Choroid plexus epithelial cell (primary cell): Measurements from ENCODE around the gene ATP6V0B.

Experiments
- DNase-seq: peaks from one replicate; pipeline ENCODE4 v3.0.0-alpha.2; 2010; ENCODE audit warnings: low read depth
- H3K4me3 ChIP-seq: 2 replicates; pipeline ENCODE4 v1.5.1; 2011; ENCODE audit warnings: low read depth, mild to moderate bottlenecking, control low read depth, low read length, moderate library complexity
- TF ChIP-seq, protein P1 (sequence below): conservative IDR thresholded peaks from 2 replicates; pipeline ENCODE4 v1.5.1; 2011; ENCODE audit warnings: low read depth, mild to moderate bottlenecking, control low read depth, inconsistent platforms, low read length, moderate library complexity

The ATP6V0B gene

DNA sequence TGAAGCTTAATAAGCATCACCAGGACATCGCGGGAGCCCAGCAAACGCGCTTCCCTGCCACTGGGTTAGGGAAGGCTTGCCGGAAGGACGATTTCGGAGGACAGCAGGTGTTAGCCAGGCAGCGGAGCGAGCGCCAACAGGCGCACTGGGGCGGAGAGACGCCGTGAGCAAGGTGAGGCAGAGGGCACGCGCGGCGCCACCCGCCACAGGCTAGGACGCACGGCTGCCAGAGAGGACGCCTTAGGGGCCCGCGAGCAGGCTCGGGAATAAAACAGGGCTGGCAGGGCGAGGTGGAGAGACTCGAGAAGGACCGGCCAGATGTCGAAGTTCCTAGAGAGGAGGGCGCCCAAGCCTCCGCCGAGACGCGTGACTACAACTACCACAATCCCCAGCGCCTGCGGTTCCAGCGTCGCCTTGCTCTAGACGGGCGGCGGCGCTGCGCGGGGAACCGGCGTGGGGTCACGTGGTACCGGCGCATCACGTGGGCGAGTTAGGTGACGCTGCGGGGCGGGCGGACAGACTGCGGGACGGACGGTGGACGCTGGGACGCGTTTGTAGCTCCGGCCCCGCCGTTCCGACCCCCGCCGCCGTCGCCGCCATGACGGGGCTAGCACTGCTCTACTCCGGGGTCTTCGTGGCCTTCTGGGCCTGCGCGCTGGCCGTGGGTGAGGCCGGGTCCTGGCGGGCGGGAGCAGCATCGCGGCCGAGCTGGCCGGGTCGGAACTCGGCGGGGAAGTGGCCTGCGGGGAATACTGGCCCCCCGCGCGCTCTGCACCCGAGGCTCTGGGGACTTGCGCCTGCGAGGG lies at the start of gene ATP6V0B:
Gene ATP6V0B (plus strand): TSS at position 518 of the 806 bp plus-strand sequence. CDS start 81 bp downstream, at position 599.
- TF ChIP-seq, protein P1, sequence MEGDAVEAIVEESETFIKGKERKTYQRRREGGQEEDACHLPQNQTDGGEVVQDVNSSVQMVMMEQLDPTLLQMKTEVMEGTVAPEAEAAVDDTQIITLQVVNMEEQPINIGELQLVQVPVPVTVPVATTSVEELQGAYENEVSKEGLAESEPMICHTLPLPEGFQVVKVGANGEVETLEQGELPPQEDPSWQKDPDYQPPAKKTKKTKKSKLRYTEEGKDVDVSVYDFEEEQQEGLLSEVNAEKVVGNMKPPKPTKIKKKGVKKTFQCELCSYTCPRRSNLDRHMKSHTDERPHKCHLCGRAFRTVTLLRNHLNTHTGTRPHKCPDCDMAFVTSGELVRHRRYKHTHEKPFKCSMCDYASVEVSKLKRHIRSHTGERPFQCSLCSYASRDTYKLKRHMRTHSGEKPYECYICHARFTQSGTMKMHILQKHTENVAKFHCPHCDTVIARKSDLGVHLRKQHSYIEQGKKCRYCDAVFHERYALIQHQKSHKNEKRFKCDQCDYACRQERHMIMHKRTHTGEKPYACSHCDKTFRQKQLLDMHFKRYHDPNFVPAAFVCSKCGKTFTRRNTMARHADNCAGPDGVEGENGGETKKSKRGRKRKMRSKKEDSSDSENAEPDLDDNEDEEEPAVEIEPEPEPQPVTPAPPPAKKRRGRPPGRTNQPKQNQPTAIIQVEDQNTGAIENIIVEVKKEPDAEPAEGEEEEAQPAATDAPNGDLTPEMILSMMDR = no peak
- DNase-seq = peak; percentile 95
- H3K4me3 ChIP-seq = peak within 1 kb of the TSS; percentile 97

DNA sequence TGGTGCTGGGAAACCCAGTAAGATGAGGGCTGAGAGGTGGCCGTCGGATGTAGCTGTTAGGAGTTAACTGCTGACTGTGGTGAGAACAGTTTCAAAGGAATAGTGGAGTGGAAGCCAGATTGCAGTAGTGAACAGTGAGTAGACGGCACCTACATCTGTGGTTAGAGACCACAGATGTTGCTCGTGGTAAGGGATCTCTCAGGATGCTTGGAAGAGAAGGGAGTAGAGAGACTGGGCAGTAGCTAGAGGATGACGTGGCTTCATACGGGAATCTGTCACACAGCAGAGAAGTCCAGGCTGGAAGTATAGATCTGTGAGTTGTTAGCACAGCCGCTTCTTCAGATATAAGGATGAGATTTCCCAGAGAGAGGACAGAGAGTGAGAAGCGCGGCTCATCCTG lies 48.9 kb upstream of the ATP6V0B start:
- H3K4me3 ChIP-seq = no peak overlapping the region
- TF ChIP-seq, protein P1 = no peak
- DNase-seq = no peak

DNA sequence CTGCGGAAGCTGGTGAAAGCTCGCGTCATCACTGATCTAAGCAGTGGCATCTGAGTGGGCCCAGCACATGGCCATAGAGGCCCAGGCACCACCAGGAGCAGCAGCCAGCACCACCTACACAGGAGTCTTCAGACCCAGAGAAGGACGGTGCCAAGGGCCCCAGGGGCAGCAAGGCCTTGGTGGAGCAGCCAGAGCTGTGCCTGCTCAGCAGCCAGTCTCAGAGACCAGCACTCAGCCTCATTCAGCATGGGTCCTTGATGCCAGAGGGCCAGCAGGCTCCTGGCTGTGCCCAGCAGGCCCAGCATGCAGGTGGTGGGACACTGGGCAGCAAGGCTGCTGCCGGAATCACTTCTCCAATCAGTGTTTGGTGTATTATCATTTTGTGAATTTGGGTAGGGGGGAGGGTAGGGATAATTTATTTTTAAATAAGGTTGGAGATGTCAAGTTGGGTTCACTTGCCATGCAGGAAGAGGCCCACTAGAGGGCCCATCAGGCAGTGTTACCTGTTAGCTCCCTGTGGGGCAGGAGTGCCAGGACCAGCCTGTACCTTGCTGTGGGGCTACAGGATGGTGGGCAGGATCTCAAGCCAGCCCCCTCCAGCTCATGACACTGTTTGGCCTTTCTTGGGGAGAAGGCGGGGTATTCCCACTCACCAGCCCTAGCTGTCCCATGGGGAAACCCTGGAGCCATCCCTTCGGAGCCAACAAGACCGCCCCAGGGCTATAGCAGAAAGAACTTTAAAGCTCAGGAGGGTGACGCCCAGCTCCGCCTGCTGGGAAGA lies 44.4 kb upstream of the ATP6V0B start:
- no peak for DNase-seq
- H3K4me3 ChIP-seq = no peak overlapping the region
- TF ChIP-seq, protein P1 = peak; percentile 52

DNA sequence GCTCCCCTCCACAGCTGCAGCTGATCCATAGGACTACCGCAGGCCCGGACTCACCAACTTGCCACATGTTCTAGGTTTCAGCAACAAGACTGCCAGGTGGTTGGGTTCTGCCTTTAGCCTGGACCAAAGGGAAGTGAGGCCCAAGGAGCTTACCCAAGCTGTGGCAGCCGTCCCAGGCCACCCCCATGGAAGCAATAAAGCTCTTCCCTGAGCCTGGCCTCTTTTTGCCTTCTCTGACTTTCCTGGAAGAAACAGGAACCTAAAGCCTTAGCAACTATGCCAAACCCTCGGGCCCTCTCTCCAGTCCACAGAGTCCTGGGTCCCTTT lies 43.8 kb upstream of the ATP6V0B start:
- TF ChIP-seq, protein P1 = no peak
- no peak overlapping the region for H3K4me3 ChIP-seq
- DNase-seq = no peak

DNA sequence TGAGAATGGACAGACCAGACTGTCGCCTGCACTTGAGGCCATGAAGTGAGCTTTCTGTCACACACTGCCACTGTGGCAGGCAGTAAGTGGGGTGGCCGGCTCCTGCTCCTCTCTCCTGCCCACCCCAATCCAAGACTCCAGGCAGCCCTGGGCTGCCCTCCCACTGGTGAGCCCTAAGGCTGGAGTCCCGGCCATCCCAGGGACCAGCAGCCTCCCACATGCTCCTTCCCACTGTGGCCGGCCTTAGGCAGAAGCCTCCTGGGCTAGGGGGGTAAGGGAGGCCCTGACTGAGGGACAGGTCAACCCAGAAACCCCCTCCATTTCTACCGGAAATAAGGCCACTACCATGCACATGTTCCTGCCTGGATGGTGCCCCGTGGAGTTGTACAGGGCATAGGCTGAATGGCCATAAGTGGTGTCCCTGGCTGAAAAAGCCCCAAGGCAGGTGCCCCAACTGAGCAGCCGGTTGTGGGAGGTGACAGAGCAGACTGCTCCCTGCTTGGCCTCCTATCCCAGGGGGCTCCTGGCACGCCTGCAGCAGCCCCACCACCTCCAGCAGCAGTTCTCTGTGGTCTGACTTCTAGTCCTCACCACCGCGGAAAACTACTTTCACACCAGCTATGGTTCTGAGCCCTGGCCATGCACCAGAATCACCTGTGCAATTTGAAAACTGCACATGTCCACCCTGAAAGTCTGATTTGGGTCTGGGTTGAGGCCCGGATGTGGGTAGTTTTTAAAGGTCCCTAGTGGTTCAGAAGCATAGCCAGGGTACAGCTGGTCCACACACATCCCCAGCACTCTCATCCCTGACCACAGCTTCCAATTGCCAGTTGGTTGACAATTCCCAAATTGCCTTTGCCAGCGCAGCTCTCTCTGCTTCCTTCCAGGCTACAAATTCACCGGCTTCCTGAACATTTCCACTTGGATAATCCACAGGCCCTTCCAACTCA lies 42.8 kb upstream of the ATP6V0B start:
- no peak overlapping the region for H3K4me3 ChIP-seq
- DNase-seq = no peak
- TF ChIP-seq, protein P1 = no peak

DNA sequence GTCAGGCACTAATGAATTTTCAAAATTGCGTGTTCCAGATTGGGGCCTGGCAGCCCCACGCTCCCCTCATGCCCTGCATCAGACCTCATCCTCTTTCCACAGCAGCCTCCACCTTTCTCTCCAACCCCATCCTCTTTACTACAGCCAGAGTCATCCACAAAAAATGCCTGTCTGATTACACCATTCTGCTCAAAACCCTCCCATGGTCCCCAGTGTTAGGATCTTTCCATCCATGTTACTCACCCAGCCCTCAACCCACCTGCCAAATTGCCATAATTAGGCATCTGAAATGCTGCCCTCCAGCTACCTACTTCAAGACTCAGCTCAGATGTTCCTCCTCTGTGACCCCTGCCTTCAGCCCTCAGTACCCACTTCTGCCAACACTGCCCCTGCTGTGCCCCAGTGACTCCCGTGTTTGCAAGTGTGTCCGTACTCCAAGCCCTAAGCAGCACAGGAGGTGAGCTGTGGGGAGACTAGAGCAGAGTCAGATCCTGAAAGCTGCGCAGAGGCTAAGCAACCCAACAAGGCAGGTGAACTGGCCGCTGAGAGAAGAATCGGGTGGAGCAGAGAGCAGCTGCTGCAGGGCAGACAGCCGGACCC lies 41.9 kb upstream of the ATP6V0B start:
- peak overlapping the region; percentile 55 for H3K4me3 ChIP-seq
- TF ChIP-seq, protein P1 = no peak
- DNase-seq = peak; percentile 43
